OCI-LY7 (cell line): ENCODE data around the gene CACTIN. TPM values are rescaled to one million over a fixed set of nuclear protein-coding genes. Genes with fewer than 3 reads are reported as not detected.
"Not testable (repeated sequence)": the region's sequence is repeated elsewhere in the genome, so short reads cannot be mapped to it uniquely, and the experiment has no call there.

ENCODE experiments used
- BruUV-seq: library from RNA; stranded (reverse); fragments of 400-500 nt; replicated peaks from 2 replicates; lab custom pipeline; 2021; lab: Mats Ljungman, UMichigan
- CTCF ChIA-PET: fragments of 300-600 bp; sonication (Branson Sonifier 250); formaldehyde crosslinking; loops from one replicate; lab custom pipeline; 2022; ENCODE audit warnings: antibody characterized with exemption; ENCODE audit not compliant: unreplicated experiment; lab: Charles Lee
- POLR2A ChIA-PET: fragments of 300-600 bp; sonication (Branson Sonifier 250); formaldehyde crosslinking; loops from one replicate; lab custom pipeline; 2022; ENCODE audit warnings: antibody characterized with exemption; lab: Charles Lee
- DNase-seq: peaks from one replicate; pipeline ENCODE4 v3.0.0-alpha.2; 2015; ENCODE audit warnings: low spot score
- H2AFZ ChIP-seq: fragments of 200-600 bp; sonication (generic), shearing (Covaris generic); 2 replicates; pipeline ENCODE4 v1.6.1; 2014; ENCODE audit warnings: mild to moderate bottlenecking, antibody characterized with exemption, low read length, moderate library complexity
- H3K27ac ChIP-seq: fragments of 200-600 bp; sonication (generic); 2 replicates; pipeline ENCODE4 v1.5.1; 2014; ENCODE audit warnings: mixed run types, low read depth, mild to moderate bottlenecking, moderate library complexity, low read length, inconsistent platforms; ENCODE audit not compliant: poor library complexity, severe bottlenecking
- H3K36me3 ChIP-seq: fragments of 200-600 bp; sonication (generic); 2 replicates; pipeline ENCODE4 v1.6.1; 2014; ENCODE audit warnings: mild to moderate bottlenecking, antibody characterized with exemption, low read length, moderate library complexity, mixed read lengths; ENCODE audit not compliant: insufficient read depth
- H3K4me1 ChIP-seq: fragments of 200-600 bp; sonication (generic); 2 replicates; pipeline ENCODE4 v1.5.1; 2014; ENCODE audit warnings: mild to moderate bottlenecking, low read length; ENCODE audit not compliant: insufficient read depth, poor library complexity, severe bottlenecking
- H3K4me2 ChIP-seq: fragments of 200-600 bp; sonication (generic); 2 replicates; pipeline ENCODE4 v1.6.1; 2014; ENCODE audit warnings: mild to moderate bottlenecking, low read length
- H3K4me3 ChIP-seq: fragments of 200-600 bp; sonication (generic); 2 replicates; pipeline ENCODE4 v1.5.1; 2014; ENCODE audit warnings: mild to moderate bottlenecking, low read depth, low read length; ENCODE audit not compliant: poor library complexity, severe bottlenecking
- H3K79me2 ChIP-seq: fragments of 200-600 bp; sonication (generic); 2 replicates; pipeline ENCODE4 v1.6.1; 2016; ENCODE audit warnings: low read depth, mild to moderate bottlenecking, low read length, moderate library complexity, mixed read lengths; ENCODE audit not compliant: insufficient read depth
- H3K9me2 ChIP-seq: fragments of 200-600 bp; sonication (generic); 2 replicates; pipeline ENCODE4 v1.6.1; 2016; ENCODE audit warnings: mild to moderate bottlenecking, low read length, mixed read lengths; ENCODE audit not compliant: insufficient read depth
- H3K9me3 ChIP-seq: fragments of 200-600 bp; sonication (generic); 2 replicates; pipeline ENCODE4 v1.6.1; 2014; ENCODE audit warnings: mild to moderate bottlenecking, mixed run types, low read length, mixed read lengths
- H4K20me1 ChIP-seq: fragments of 200-600 bp; sonication (generic); 2 replicates; pipeline ENCODE4 v1.6.1; 2014; ENCODE audit warnings: mild to moderate bottlenecking, antibody characterized with exemption, low read length, moderate library complexity, mixed read lengths; ENCODE audit not compliant: insufficient read depth
- EZH2phosphoT487 ChIP-seq: fragments of 200-600 bp; sonication (generic); IDR thresholded peaks from 2 replicates; pipeline ENCODE4 v1.6.1; 2018; ENCODE audit warnings: low read depth, borderline replicate concordance, mild to moderate bottlenecking, mixed run types, antibody characterized with exemption, low read length, moderate library complexity, mixed read lengths
- intact Hi-C: fragments of 100-400 bp; cut with micrococcal nuclease; formaldehyde crosslinking; loops from one replicate; pipeline ENCODE4 v1.10.0; 2022; ENCODE audit not compliant: unreplicated experiment
- total RNA-seq, 2 experiments: library from RNA; depleted of rRNA in 1 of 2; stranded (reverse); fragments of >200 nt in 1 of 2; shearing (Covaris generic) in 1 of 2; gene quantifications; 2 replicates each; pipeline ENCODE4 v1.2.3, GENCODE V29; 2014 to 2022
- TF ChIP-seq, protein P1 (sequence below): fragments of 200-600 bp; sonication (generic); conservative IDR thresholded peaks from 2 replicates; pipeline ENCODE4 v1.5.1; 2014; ENCODE audit warnings: mild to moderate bottlenecking, antibody characterized with exemption, low read length, moderate library complexity, mixed read lengths

CACTIN gene
- total RNA-seq, 2 experiments from 2014 or later, result 34.2 to 35.9 TPM

- ChIA-PET POLR2A (no interaction called here), CTCF (no interaction called here)
- H2AFZ ChIP-seq, result no peak overlapping the region
- H3K27ac ChIP-seq, result no peak overlapping the region
- H3K36me3 ChIP-seq, result no peaks in the 10 kb centered on the region
- no peaks in the 10 kb centered on the region for H4K20me1 ChIP-seq
- TF ChIP-seq EZH2phosphoT487, result no peak
- TF ChIP-seq, protein P1, sequence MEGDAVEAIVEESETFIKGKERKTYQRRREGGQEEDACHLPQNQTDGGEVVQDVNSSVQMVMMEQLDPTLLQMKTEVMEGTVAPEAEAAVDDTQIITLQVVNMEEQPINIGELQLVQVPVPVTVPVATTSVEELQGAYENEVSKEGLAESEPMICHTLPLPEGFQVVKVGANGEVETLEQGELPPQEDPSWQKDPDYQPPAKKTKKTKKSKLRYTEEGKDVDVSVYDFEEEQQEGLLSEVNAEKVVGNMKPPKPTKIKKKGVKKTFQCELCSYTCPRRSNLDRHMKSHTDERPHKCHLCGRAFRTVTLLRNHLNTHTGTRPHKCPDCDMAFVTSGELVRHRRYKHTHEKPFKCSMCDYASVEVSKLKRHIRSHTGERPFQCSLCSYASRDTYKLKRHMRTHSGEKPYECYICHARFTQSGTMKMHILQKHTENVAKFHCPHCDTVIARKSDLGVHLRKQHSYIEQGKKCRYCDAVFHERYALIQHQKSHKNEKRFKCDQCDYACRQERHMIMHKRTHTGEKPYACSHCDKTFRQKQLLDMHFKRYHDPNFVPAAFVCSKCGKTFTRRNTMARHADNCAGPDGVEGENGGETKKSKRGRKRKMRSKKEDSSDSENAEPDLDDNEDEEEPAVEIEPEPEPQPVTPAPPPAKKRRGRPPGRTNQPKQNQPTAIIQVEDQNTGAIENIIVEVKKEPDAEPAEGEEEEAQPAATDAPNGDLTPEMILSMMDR, result no peak
- H3K4me3 ChIP-seq, result no peak overlapping the region
- H3K9me2 ChIP-seq, result no peaks in the 10 kb centered on the region
- no peak for DNase-seq
- peaks cover 33% of the 10 kb centered on the region for H3K4me1 ChIP-seq
- no peak overlapping the region for H3K4me2 ChIP-seq
- H3K9me3 ChIP-seq, result no peaks in the 10 kb centered on the region
- no peaks in the 10 kb centered on the region for H3K79me2 ChIP-seq
- BruUV-seq, result no TSS peak
- intact Hi-C loops, result no loop called here
Observed at GRCh38 chr19:3668331-3669081, 41.9 kb upstream of the CACTIN start.

- Histone ChIP-seq H3K4me1 (peaks cover 33% of the 10 kb centered on the region), H2AFZ (no peak overlapping the region), H3K9me3 (no peaks in the 10 kb centered on the region), H3K36me3 (no peaks in the 10 kb centered on the region), H3K79me2 (no peaks in the 10 kb centered on the region), H3K4me3 (no peak overlapping the region), H3K9me2 (no peaks in the 10 kb centered on the region), H3K27ac (no peak overlapping the region), H3K4me2 (no peak overlapping the region), H4K20me1 (no peaks in the 10 kb centered on the region)
- ChIA-PET POLR2A (no interaction called here), CTCF (no interaction called here)
- no peak for TF ChIP-seq EZH2phosphoT487
- TF ChIP-seq, protein P1, result no peak
- no TSS peak for BruUV-seq
- intact Hi-C loops, result no loop called here
- no peak for DNase-seq
Observed at GRCh38 chr19:3667766-3668165, 41.2 kb upstream of the CACTIN start.

- POLR2A ChIA-PET, result interaction anchor here (0.6 kb wide), 1 partner anchor 51 kb away, joined by 4 read pairs; no protein-coding TSS in a partner anchor
- Histone ChIP-seq H3K36me3 (no peaks in the 10 kb centered on the region), H3K4me2 (no peak overlapping the region), H3K4me3 (no peak overlapping the region), H3K4me1 (peaks cover 32% of the 10 kb centered on the region), H3K9me3 (no peaks in the 10 kb centered on the region), H3K27ac (no peak overlapping the region), H4K20me1 (no peaks in the 10 kb centered on the region), H3K79me2 (no peaks in the 10 kb centered on the region), H3K9me2 (no peaks in the 10 kb centered on the region), H2AFZ (no peak overlapping the region)
- TF ChIP-seq, protein P1, result no peak
- TF ChIP-seq EZH2phosphoT487, result no peak
- no peak for DNase-seq
- intact Hi-C loops, result no loop called here
- BruUV-seq, result no TSS peak
- CTCF ChIA-PET, result no interaction called here
Observed at GRCh38 chr19:3667037-3667638, 40.5 kb upstream of the CACTIN start.

DNA sequence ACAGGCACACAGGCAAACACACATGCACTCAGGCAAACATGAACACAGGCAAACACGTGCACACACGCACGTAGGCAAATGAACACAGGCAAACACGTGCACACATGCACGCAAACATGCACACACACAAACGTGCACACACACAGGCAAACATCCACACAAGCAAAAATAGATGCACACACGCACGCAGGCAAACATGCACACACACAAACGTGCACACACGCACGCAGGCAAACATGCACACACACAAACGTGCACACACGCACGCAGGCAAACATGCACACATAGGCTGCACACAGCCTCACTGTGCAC, 39.9 kb upstream of the CACTIN start:
- Histone ChIP-seq H3K4me1 (peaks cover 26% of the 10 kb centered on the region), H3K4me2 (peak overlapping the region; percentile 94; the same call in 1 of the 2 replicates)
- BruUV-seq, H3K9me2 ChIP-seq, H3K79me2 ChIP-seq, H3K27ac ChIP-seq, H3K36me3 ChIP-seq, CTCF ChIA-PET, H4K20me1 ChIP-seq, H3K9me3 ChIP-seq, DNase-seq, H3K4me3 ChIP-seq, H2AFZ ChIP-seq: not testable (repeated sequence)
- POLR2A ChIA-PET, result interaction anchor here (0.6 kb wide), 1 partner anchor 51 kb away, joined by 4 read pairs; no protein-coding TSS in a partner anchor
- intact Hi-C loops, result loop anchor here (1.0 kb wide), 1 partner anchor 40 kb away; no protein-coding TSS in a partner anchor
